Fibroblast of the aortic adventitia (primary cell): ENCODE measurements around the gene CD68. TPM values are rescaled to one million over a fixed set of nuclear protein-coding genes. Genes with fewer than 3 reads are reported as not detected.
A peak's percentile ranks its signal among the peaks of the same experiment; 100 is the strongest.

ENCODE experiments used
- DNase-seq: peaks from one replicate; pipeline ENCODE4 v3.0.0-alpha.2; 2010; ENCODE audit warnings: low read depth
- H3K4me3 ChIP-seq: 2 replicates; pipeline ENCODE4 v1.5.1; 2011; ENCODE audit warnings: low read depth, mild to moderate bottlenecking, control low read depth, low read length, moderate library complexity
- CTCF ChIP-seq: IDR thresholded peaks from 2 replicates; pipeline ENCODE4 v1.5.1; 2011; ENCODE audit warnings: mild to moderate bottlenecking, low read length, control low read depth, inconsistent platforms; ENCODE audit not compliant: insufficient read depth
- total RNA-seq: library from RNA; depleted of rRNA; stranded (reverse); fragments of >200 nt; gene quantifications from 2 replicates; pipeline ENCODE4 v1.2.3, GENCODE V29; 2012; ENCODE audit warnings: low replicate concordance

The CD68 gene
- total RNA-seq: 4.9 and 71.7 TPM in 2 replicates

- peak; percentile 88 for DNase-seq
These were observed at the start of gene CD68 for GRCh38 chr17:7579001-7579833. Gene CD68 (plus strand): TSS chr17:7579638. CDS start chr17:7579678, 40 bp downstream.

GRCh38 chr17:7530023-7530900 lies 49.2 kb upstream of the CD68 start:
- DNase-seq: no peak
- TF ChIP-seq CTCF: no peak
- no peak overlapping the region for H3K4me3 ChIP-seq

More at GRCh38 chr17:7579001-7579833, at the start of gene CD68:
- no peak for TF ChIP-seq CTCF
- H3K4me3 ChIP-seq: peak within 1 kb of the TSS; percentile 48

- no peak for TF ChIP-seq CTCF
- no peak for DNase-seq
- H3K4me3 ChIP-seq: no peak overlapping the region
These were observed 41.4 kb upstream of the CD68 start for GRCh38 chr17:7538050-7538449.

- H3K4me3 ChIP-seq: no peak overlapping the region
- no peak for DNase-seq
- TF ChIP-seq CTCF: no peak
These were observed 40.4 kb upstream of the CD68 start for GRCh38 chr17:7538891-7539545.

GRCh38 chr17:7541074-7541621 lies 38.3 kb upstream of the CD68 start:
- no peak for TF ChIP-seq CTCF
- H3K4me3 ChIP-seq: no peak overlapping the region
- no peak for DNase-seq

GRCh38 chr17:7544911-7545310 lies 34.5 kb upstream of the CD68 start:
- TF ChIP-seq CTCF: no peak
- DNase-seq: no peak
- no peak overlapping the region for H3K4me3 ChIP-seq
